IMR-90 (cell line): ENCODE measurements around the gene GRIK3. TPM values are rescaled to one million over a fixed set of nuclear protein-coding genes. Genes with fewer than 3 reads are reported as not detected.

Experiments used
- ATAC-seq: fragments of 200-7000 bp; cut with Tn5 transposase; 2 replicates; pipeline ENCODE4 v1.9.1; 2020; ENCODE audit warnings: low read depth, mild to moderate bottlenecking, moderate library complexity
- BruUV-seq: library from RNA; stranded (reverse); fragments of 400-500 nt; replicated peaks from 2 replicates; lab custom pipeline; 2021; lab: Mats Ljungman, UMichigan
- CTCF ChIA-PET: fragments of 300-600 bp; formaldehyde crosslinking; extraction: SDS; loops from one replicate; lab custom pipeline; 2021; ENCODE audit warnings: antibody characterized with exemption; lab: Yijun Ruan, JAX
- POLR2A ChIA-PET: fragments of 300-600 bp; sonication (Branson Sonifier 250); formaldehyde crosslinking; loops from one replicate; lab custom pipeline; 2022; ENCODE audit warnings: antibody characterized with exemption; ENCODE audit not compliant: unreplicated experiment; lab: Charles Lee
- DNase-seq: peaks from one replicate; pipeline ENCODE4 v3.0.0; 2013
- H2AFZ ChIP-seq: replicated peaks from 2 replicates; pipeline ENCODE3; 2013; ENCODE audit warnings: low read length, mild to moderate bottlenecking; ENCODE audit not compliant: poor library complexity
- H2AK5ac ChIP-seq: 2 replicates; pipeline ENCODE4 v1.6.1; 2013; ENCODE audit warnings: low read depth, low read length, inconsistent platforms
- H2AK9ac ChIP-seq: replicated peaks from 2 replicates; pipeline ENCODE3; 2013; ENCODE audit warnings: mild to moderate bottlenecking, low read depth, low read length, moderate library complexity; ENCODE audit not compliant: poor library complexity
- H2BK120ac ChIP-seq: 2 replicates; pipeline ENCODE4 v1.6.1; 2013; ENCODE audit warnings: low read depth, low read length, inconsistent platforms
- H2BK15ac ChIP-seq: 3 replicates; pipeline ENCODE4 v1.6.1; 2013; ENCODE audit warnings: low read depth, low read length, inconsistent platforms
- H2BK20ac ChIP-seq: 2 replicates; pipeline ENCODE4 v1.6.1; 2013; ENCODE audit warnings: low read depth, mild to moderate bottlenecking, inconsistent platforms, low read length, moderate library complexity
- H2BK5ac ChIP-seq: 2 replicates; pipeline ENCODE4 v1.6.1; 2013; ENCODE audit warnings: mild to moderate bottlenecking, low read depth, low read length, inconsistent platforms; ENCODE audit not compliant: poor library complexity, severe bottlenecking
- H3K14ac ChIP-seq: replicated peaks from 2 replicates; pipeline ENCODE4 v1.6.1; 2013; ENCODE audit warnings: low read depth, low read length, inconsistent platforms
- H3K18ac ChIP-seq: 2 replicates; pipeline ENCODE4 v1.6.1; 2013; ENCODE audit warnings: low read depth, low read length, control low read depth
- H3K23ac ChIP-seq: 2 replicates; pipeline ENCODE4 v1.6.1; 2013; ENCODE audit warnings: low read depth, low read length, inconsistent platforms
- H3K27ac ChIP-seq: 2 replicates; pipeline ENCODE4 v1.5.1; 2013; ENCODE audit warnings: mild to moderate bottlenecking, control low read depth, low read length; ENCODE audit not compliant: insufficient read depth
- H3K27me3 ChIP-seq: 2 replicates; pipeline ENCODE4 v1.6.1; 2013; ENCODE audit warnings: low read length; ENCODE audit not compliant: control insufficient read depth, insufficient read depth
- H3K36me3 ChIP-seq: 2 replicates; pipeline ENCODE4 v1.6.1; 2013; ENCODE audit warnings: low read length, mixed read lengths; ENCODE audit not compliant: control insufficient read depth, insufficient read depth
- H3K4ac ChIP-seq: 2 replicates; pipeline ENCODE4 v1.6.1; 2013; ENCODE audit warnings: low read depth, low read length, inconsistent platforms
- H3K4me1 ChIP-seq: 2 replicates; pipeline ENCODE4 v1.6.1; 2013; ENCODE audit warnings: low read length, mixed read lengths; ENCODE audit not compliant: control insufficient read depth, insufficient read depth
- H3K4me2 ChIP-seq: 2 replicates; pipeline ENCODE4 v1.6.1; 2013; ENCODE audit warnings: low read depth, mild to moderate bottlenecking, control low read depth, low read length, moderate library complexity
- H3K4me3 ChIP-seq: 2 replicates; pipeline ENCODE4 v1.5.1; 2013; ENCODE audit warnings: low read depth, mild to moderate bottlenecking, control low read depth, low read length, moderate library complexity; ENCODE audit not compliant: insufficient read depth
- H3K56ac ChIP-seq: 2 replicates; pipeline ENCODE4 v1.6.1; 2013; ENCODE audit warnings: low read length, inconsistent platforms; ENCODE audit not compliant: insufficient read depth; ENCODE audit errors: extremely low read depth
- H3K79me1 ChIP-seq, 2 experiments: 2 replicates each; pipeline ENCODE4 v1.6.1; 2013; ENCODE audit warnings: low read length in 2 of 2, inconsistent platforms in 1 of 2, low read depth in 1 of 2
- H3K9ac ChIP-seq: 2 replicates; pipeline ENCODE4 v1.6.1; 2013; ENCODE audit warnings: low read depth, low read length, control low read depth
- H3K9me1 ChIP-seq: 2 replicates; pipeline ENCODE4 v1.6.1; 2013; ENCODE audit warnings: low read length, inconsistent platforms; ENCODE audit not compliant: insufficient read depth
- H3K9me3 ChIP-seq: 2 replicates; pipeline ENCODE4 v1.6.1; 2013; ENCODE audit warnings: low read length; ENCODE audit not compliant: control insufficient read depth, insufficient read depth
- H4K20me1 ChIP-seq: 2 replicates; pipeline ENCODE4 v1.6.1; 2013; ENCODE audit warnings: low read length, inconsistent platforms; ENCODE audit not compliant: insufficient read depth
- H4K5ac ChIP-seq: 2 replicates; pipeline ENCODE4 v1.6.1; 2013; ENCODE audit warnings: mild to moderate bottlenecking, low read depth, low read length, control low read depth
- H4K8ac ChIP-seq, 2 experiments: 2 replicates each; pipeline ENCODE4 v1.6.1; 2013; ENCODE audit warnings: low read depth in 2 of 2, low read length in 2 of 2, control low read depth in 1 of 2, inconsistent platforms in 1 of 2
- H4K91ac ChIP-seq: 2 replicates; pipeline ENCODE4 v1.6.1; 2013; ENCODE audit warnings: low read depth, low read length, inconsistent platforms; ENCODE audit not compliant: insufficient read depth
- CTCF ChIP-seq: conservative IDR thresholded peaks from 2 replicates; pipeline ENCODE4 v1.5.1; 2012; ENCODE audit warnings: mild to moderate bottlenecking, low read depth, low read length, improper control_type of control experiment
- WGBS, 2 experiments: methylation state at CpG; one replicate each; pipeline versions ENCODE4 v1.1.5 to v1.1.7; 2013; ENCODE audit warnings: missing lambda C conversion rate in 2 of 2; ENCODE audit not compliant: insufficient read length in 1 of 2; ENCODE audit errors: extremely low coverage in 2 of 2; 5-methylcytosine and 5-hydroxymethylcytosine counted together
- dilution Hi-C: fragments of 300-500 bp; cut with HindIII; formaldehyde crosslinking; loops from one replicate; pipeline ENCODE4 v1.14.3; 2018; ENCODE audit warnings: low sequenced_read_pairs; ENCODE audit not compliant: unreplicated experiment
- in situ Hi-C: fragments of 300-500 bp; cut with MboI; formaldehyde crosslinking; loops from 3 replicates; pipeline ENCODE4 v1.14.3; 2019; ENCODE audit warnings: low sequenced_read_pairs, inconsistent platforms, mixed read lengths
- intact Hi-C: fragments of 100-400 bp; cut with micrococcal nuclease; formaldehyde crosslinking; loops from 2 replicates; pipeline ENCODE4 v1.10.0; 2022
- polyA plus RNA-seq, 3 experiments: library from polyadenylated mRNA; depleted of rRNA; stranded (reverse); fragments of >200 nt; gene quantifications; 2 replicates each; pipeline ENCODE4 v1.2.3, GENCODE V29; 2012; ENCODE audit warnings: low replicate concordance in 1 of 3
- total RNA-seq: library from RNA; depleted of rRNA; stranded (reverse); fragments of >200 nt; gene quantifications from 2 replicates; pipeline ENCODE4 v1.2.3, GENCODE V29; 2012

The GRIK3 gene
- total and polyA plus RNA-seq, 2 of the 4 experiments (the other 2 are of a cell fraction), result not detected

- H3K27me3 ChIP-seq, result no peaks in the 10 kb centered on the region
- no peaks in the 10 kb centered on the region for H4K20me1 ChIP-seq
- H2BK5ac ChIP-seq, result no peak overlapping the region
- intact Hi-C loops, result no loop called here
- no peak overlapping the region for H3K14ac ChIP-seq
- DNase-seq (no peak), ATAC-seq (no peak)
- no peak overlapping the region for H3K18ac ChIP-seq
- H3K9ac ChIP-seq, result no peak overlapping the region
- H3K23ac ChIP-seq, result no peak overlapping the region
- H3K9me3 ChIP-seq, result no peaks in the 10 kb centered on the region
- H2BK120ac ChIP-seq, result no peak overlapping the region
- no peak for TF ChIP-seq CTCF
- H2BK20ac ChIP-seq, result no peak overlapping the region
- no peak overlapping the region for H2AFZ ChIP-seq
- H4K91ac ChIP-seq, result no peak overlapping the region
- H2AK5ac ChIP-seq, result no peak overlapping the region
- no peaks in the 10 kb centered on the region for H3K36me3 ChIP-seq
- no CpG with 5 or more reads among the region's 7 CpGs for WGBS, 2 experiments
- H3K4me2 ChIP-seq, result no peak overlapping the region
- H3K4me1 ChIP-seq, result no peaks in the 10 kb centered on the region
- H3K27ac ChIP-seq, result no peak overlapping the region
- ChIA-PET CTCF (no interaction called here), POLR2A (no interaction called here)
- no peak overlapping the region for H4K8ac ChIP-seq
- no peaks in the 10 kb centered on the region for H3K9me1 ChIP-seq
- no peak overlapping the region for H2AK9ac ChIP-seq
- H3K4ac ChIP-seq, result no peak overlapping the region
- H4K5ac ChIP-seq, result no peak overlapping the region
- no peak overlapping the region for H3K4me3 ChIP-seq
- no peaks in the 10 kb centered on the region for H3K79me1 ChIP-seq
- in situ Hi-C loops, result no loop called here
- no TSS peak for BruUV-seq
- no peak overlapping the region for H3K56ac ChIP-seq
- dilution Hi-C loops, result no loop called here
- no peak overlapping the region for H2BK15ac ChIP-seq
Measured at GRCh38 chr1:36938819-36939218, 95.5 kb downstream of the GRIK3 start.
